ENCODE data around the gene KRTAP5-9.
"Not testable (repeated sequence)": the region's sequence is repeated elsewhere in the genome, so short reads cannot be mapped to it uniquely, and the experiment has no call there.

The KRTAP5-9 gene

DNA sequence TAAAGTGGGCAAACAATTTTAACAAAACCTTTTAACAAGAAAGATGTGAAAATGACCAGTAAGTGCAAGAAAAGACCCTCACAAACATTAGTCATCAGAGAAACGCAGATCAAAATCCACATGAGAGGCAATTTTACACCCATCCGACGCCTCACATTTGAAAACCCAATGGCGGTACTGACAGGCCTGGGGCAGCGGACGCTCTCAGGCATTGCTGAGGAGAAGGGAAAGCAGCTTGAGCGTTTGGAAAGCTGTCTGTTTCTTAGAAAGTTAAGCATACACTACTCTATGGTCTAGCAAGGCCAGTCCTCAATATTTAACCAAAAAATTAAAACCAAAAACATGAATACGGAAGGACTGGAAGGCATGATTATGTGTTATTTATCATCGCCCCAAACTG lies 12.4 kb upstream of the KRTAP5-9 start:
- Histone ChIP-seq H3K4me1 (ENCODE audit: low read depth, poor library complexity, severe bottlenecking) (peaks cover 4% of the 10 kb centered on the region), H4K20me1 (ENCODE audit: insufficient read depth) (no peaks in the 10 kb centered on the region), H3K36me3 (ENCODE audit: insufficient read depth) (no peaks in the 10 kb centered on the region), H3K27me3 (ENCODE audit: insufficient read depth, low read depth) (no peaks in the 10 kb centered on the region), H3K27ac (no peak overlapping the region), H3K9ac (no peak overlapping the region), H2AFZ (ENCODE audit: low read depth) (no peak overlapping the region), H3K4me3 (IDR thresholded peaks at IDR 0.05; ENCODE audit: insufficient read depth, low read depth, low read length) (no peak overlapping the region), H3K79me2 (ENCODE audit: insufficient read depth, low read depth) (no peaks in the 10 kb centered on the region), H3K4me2 (no peak overlapping the region)
- TF ChIP-seq, protein P1, sequence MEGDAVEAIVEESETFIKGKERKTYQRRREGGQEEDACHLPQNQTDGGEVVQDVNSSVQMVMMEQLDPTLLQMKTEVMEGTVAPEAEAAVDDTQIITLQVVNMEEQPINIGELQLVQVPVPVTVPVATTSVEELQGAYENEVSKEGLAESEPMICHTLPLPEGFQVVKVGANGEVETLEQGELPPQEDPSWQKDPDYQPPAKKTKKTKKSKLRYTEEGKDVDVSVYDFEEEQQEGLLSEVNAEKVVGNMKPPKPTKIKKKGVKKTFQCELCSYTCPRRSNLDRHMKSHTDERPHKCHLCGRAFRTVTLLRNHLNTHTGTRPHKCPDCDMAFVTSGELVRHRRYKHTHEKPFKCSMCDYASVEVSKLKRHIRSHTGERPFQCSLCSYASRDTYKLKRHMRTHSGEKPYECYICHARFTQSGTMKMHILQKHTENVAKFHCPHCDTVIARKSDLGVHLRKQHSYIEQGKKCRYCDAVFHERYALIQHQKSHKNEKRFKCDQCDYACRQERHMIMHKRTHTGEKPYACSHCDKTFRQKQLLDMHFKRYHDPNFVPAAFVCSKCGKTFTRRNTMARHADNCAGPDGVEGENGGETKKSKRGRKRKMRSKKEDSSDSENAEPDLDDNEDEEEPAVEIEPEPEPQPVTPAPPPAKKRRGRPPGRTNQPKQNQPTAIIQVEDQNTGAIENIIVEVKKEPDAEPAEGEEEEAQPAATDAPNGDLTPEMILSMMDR (conservative IDR thresholded peaks at IDR 0.05; ENCODE audit: low read depth, low read length), result no peak

DNA sequence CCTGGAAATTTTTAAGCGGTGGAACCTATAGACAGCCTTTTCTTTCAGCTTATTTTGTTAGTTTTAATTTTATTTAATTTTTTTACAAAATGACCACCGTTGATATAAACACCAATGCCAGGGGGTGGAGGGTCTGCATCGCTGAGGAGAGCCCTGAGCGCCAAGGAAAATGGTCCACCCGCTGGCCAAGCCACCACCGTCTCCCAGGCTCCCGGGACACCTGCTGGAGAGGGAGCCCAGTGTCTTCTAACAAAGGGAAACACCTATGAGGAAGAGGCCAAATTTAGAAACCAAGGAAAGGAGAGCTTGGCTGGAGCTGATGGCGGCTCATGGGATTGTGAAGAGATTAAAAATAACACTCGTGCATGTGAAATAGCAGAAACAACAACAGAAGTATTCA lies 10.7 kb upstream of the KRTAP5-9 start:
- H3K4me2 ChIP-seq, result no peak overlapping the region
- H3K9ac ChIP-seq, result no peak overlapping the region
- no peaks in the 10 kb centered on the region for H3K79me2 ChIP-seq (ENCODE audit: insufficient read depth, low read depth)
- H3K36me3 ChIP-seq (ENCODE audit: insufficient read depth), result no peaks in the 10 kb centered on the region
- H3K4me1 ChIP-seq (ENCODE audit: low read depth, poor library complexity, severe bottlenecking), result peaks cover 4% of the 10 kb centered on the region
- no peaks in the 10 kb centered on the region for H3K27me3 ChIP-seq (ENCODE audit: insufficient read depth, low read depth)
- H3K27ac ChIP-seq, result no peak overlapping the region
- TF ChIP-seq, protein P1 (conservative IDR thresholded peaks at IDR 0.05; ENCODE audit: low read depth, low read length), result no peak
- H4K20me1 ChIP-seq (ENCODE audit: insufficient read depth), result no peaks in the 10 kb centered on the region
- H2AFZ ChIP-seq (ENCODE audit: low read depth), result no peak overlapping the region
- H3K4me3 ChIP-seq (IDR thresholded peaks at IDR 0.05; ENCODE audit: insufficient read depth, low read depth, low read length), result no peak overlapping the region

DNA sequence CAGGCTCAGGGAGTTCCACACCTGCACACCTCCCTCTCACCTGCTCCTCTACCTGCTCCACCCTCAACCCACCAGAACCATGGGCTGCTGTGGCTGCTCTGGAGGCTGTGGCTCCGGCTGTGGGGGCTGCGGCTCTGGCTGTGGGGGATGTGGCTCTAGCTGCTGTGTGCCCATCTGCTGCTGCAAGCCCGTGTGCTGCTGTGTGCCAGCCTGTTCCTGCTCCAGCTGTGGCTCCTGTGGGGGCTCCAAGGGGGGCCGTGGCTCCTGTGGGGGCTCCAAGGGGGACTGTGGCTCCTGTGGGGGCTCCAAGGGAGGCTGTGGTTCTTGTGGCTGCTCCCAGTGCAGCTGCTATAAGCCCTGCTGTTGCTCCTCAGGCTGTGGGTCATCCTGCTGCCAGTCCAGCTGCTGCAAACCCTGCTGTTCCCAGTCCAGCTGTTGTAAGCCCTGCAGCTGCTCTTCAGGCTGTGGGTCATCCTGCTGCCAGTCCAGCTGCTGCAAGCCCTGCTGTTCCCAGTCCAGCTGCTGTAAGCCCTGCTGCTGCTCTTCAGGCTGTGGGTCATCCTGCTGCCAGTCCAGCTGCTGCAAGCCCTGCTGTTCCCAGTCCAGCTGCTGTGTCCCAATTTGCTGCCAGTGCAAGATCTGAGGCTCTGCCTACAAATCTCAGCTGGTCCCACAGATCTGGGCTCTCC lies 10.1 kb upstream of the KRTAP5-9 start, which contains the start of gene KRTAP5-8:
Gene KRTAP5-8, plus strand, starts transcription at position 49 of the 689 bp plus-strand sequence. Its CDS starts 31 bp downstream, at position 80.
- not testable (repeated sequence) for H2AFZ ChIP-seq (ENCODE audit: low read depth); H3K27me3 ChIP-seq (ENCODE audit: insufficient read depth, low read depth); H3K36me3 ChIP-seq (ENCODE audit: insufficient read depth); H3K27ac ChIP-seq; H3K4me2 ChIP-seq; H4K20me1 ChIP-seq (ENCODE audit: insufficient read depth); H3K79me2 ChIP-seq (ENCODE audit: insufficient read depth, low read depth); H3K4me1 ChIP-seq (ENCODE audit: low read depth, poor library complexity, severe bottlenecking); H3K4me3 ChIP-seq (IDR thresholded peaks at IDR 0.05; ENCODE audit: insufficient read depth, low read depth, low read length); H3K9ac ChIP-seq

DNA sequence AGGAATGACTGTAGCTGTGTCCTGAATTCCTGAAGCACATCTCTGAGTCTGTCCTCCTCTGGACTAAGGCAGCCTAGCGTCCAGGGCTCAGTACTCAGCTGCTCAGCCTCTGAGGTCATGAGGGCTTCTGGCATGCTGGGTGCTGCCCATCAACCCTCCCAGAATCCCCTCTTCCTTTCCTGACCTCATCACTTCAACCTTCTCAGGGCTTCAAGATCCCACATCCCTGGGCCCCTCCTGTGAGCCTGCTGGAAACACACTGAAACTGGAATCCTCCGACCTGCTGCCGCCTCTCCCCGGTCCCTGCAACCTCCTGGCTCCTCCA lies 9.6 kb upstream of the KRTAP5-9 start:
- Histone ChIP-seq H3K4me1 (ENCODE audit: low read depth, poor library complexity, severe bottlenecking) (peaks cover 4% of the 10 kb centered on the region), H4K20me1 (ENCODE audit: insufficient read depth) (no peaks in the 10 kb centered on the region), H3K4me3 (IDR thresholded peaks at IDR 0.05; ENCODE audit: insufficient read depth, low read depth, low read length) (no peak overlapping the region), H3K4me2 (no peak overlapping the region), H2AFZ (ENCODE audit: low read depth) (no peak overlapping the region), H3K79me2 (ENCODE audit: insufficient read depth, low read depth) (no peaks in the 10 kb centered on the region), H3K27me3 (ENCODE audit: insufficient read depth, low read depth) (no peaks in the 10 kb centered on the region), H3K36me3 (ENCODE audit: insufficient read depth) (no peaks in the 10 kb centered on the region), H3K9ac (no peak overlapping the region), H3K27ac (no peak overlapping the region)
- TF ChIP-seq, protein P1 (conservative IDR thresholded peaks at IDR 0.05; ENCODE audit: low read depth, low read length), result no peak

DNA sequence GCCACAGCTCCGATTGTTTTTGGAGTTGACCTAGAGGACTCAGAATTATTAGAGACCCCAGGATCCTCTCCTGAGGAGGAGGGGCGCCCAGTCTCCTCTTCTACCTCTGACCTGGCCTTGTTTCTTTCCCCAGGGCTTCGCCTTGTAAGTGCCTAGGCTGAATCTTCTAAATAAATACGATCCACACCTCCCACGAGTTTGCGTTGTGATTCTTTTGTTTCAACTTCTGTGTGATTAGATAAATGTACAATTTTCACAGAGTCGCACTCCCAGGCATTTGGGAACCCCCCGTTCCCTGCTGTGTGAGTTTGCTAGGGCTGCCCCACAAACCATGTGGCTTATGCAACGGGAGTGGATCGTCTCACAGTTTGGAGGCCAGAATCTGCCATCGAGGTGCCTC lies 9.2 kb upstream of the KRTAP5-9 start:
- no peak overlapping the region for H3K27ac ChIP-seq
- H3K9ac ChIP-seq, result no peak overlapping the region
- no peak overlapping the region for H2AFZ ChIP-seq (ENCODE audit: low read depth)
- no peaks in the 10 kb centered on the region for H4K20me1 ChIP-seq (ENCODE audit: insufficient read depth)
- no peaks in the 10 kb centered on the region for H3K27me3 ChIP-seq (ENCODE audit: insufficient read depth, low read depth)
- peaks cover 4% of the 10 kb centered on the region for H3K4me1 ChIP-seq (ENCODE audit: low read depth, poor library complexity, severe bottlenecking)
- no peak overlapping the region for H3K4me3 ChIP-seq (IDR thresholded peaks at IDR 0.05; ENCODE audit: insufficient read depth, low read depth, low read length)
- TF ChIP-seq, protein P1 (conservative IDR thresholded peaks at IDR 0.05; ENCODE audit: low read depth, low read length), result no peak
- no peak overlapping the region for H3K4me2 ChIP-seq
- no peaks in the 10 kb centered on the region for H3K79me2 ChIP-seq (ENCODE audit: insufficient read depth, low read depth)
- no peaks in the 10 kb centered on the region for H3K36me3 ChIP-seq (ENCODE audit: insufficient read depth)

DNA sequence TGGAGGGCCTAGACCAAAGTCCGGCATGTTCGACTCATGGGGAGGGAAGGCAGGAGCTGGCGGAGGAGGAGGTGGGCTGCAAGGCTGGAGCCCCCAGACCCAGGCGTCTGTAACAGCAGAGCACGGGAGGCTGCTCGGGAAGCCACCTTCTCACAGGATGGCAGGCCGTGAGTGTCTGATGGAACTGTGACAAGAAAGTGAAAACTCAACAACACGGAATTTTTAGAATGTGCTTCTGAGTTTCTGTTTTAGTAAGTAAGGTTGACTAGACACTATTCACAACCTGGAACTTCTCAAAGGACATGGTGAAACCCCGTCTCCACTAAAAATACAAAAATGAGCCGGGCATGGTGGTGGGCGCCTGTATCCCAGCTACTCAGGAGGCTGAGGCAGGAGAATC lies 8.2 kb upstream of the KRTAP5-9 start:
- not testable (repeated sequence) for H3K4me3 ChIP-seq (IDR thresholded peaks at IDR 0.05; ENCODE audit: insufficient read depth, low read depth, low read length); H3K27me3 ChIP-seq (ENCODE audit: insufficient read depth, low read depth); H3K4me1 ChIP-seq (ENCODE audit: low read depth, poor library complexity, severe bottlenecking); H3K27ac ChIP-seq; H3K79me2 ChIP-seq (ENCODE audit: insufficient read depth, low read depth); H3K9ac ChIP-seq; H3K4me2 ChIP-seq; H3K36me3 ChIP-seq (ENCODE audit: insufficient read depth); H4K20me1 ChIP-seq (ENCODE audit: insufficient read depth); H2AFZ ChIP-seq (ENCODE audit: low read depth)

DNA sequence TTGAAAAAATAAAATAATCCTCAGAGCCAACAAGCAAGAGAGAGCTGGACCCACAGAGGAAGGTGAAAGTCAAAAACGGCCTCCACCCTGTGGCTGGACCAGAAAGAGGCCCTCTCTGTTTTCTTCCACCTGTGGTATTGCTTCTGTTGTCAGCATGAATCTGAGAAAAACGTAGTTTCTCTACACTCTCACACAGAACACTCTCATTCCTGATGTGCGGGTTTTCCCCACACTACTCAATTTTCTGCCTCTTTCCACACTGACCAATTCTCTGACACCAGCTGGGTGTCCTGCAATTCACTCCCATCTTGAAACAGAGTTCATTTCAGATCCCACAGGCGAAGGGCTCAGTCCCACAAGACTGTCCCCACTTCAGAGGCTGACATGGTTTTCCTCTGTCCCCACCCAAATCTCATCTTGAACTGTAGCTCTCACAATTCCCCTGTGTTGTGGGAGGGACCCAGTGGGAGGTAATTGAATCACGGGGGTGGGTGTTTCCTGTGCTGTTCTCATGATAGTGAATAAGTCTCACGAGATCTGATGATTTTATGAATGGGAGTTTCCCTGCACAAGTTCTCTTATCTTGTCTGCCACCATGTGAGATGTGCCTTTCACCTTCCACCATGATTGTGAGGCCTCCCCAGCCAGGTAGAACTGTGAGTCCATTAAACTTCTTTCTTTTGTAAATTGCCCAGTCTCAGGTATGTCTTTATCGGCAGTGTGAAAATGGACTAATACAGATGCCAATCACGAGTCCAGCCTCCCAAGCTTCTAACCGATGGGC lies 7.5 kb upstream of the KRTAP5-9 start:
- H3K9ac ChIP-seq; H3K27ac ChIP-seq; H3K79me2 ChIP-seq (ENCODE audit: insufficient read depth, low read depth); H3K4me1 ChIP-seq (ENCODE audit: low read depth, poor library complexity, severe bottlenecking); H3K4me3 ChIP-seq (IDR thresholded peaks at IDR 0.05; ENCODE audit: insufficient read depth, low read depth, low read length); H3K36me3 ChIP-seq (ENCODE audit: insufficient read depth); H3K27me3 ChIP-seq (ENCODE audit: insufficient read depth, low read depth); H4K20me1 ChIP-seq (ENCODE audit: insufficient read depth); H2AFZ ChIP-seq (ENCODE audit: low read depth); H3K4me2 ChIP-seq: not testable (repeated sequence)
